ENCODE measurements around the gene CCDC121.

CCDC121 gene

GRCh38 chr2:27582129-27582694, 46.6 kb downstream of the CCDC121 start:
- no peak for DNase-seq (ENCODE audit: low read depth)

- no peak for DNase-seq (ENCODE audit: low read depth)
Observed at GRCh38 chr2:27581417-27582128, 47.2 kb downstream of the CCDC121 start.

Measured in CMK (cell line).